Activated CD8-positive, alpha-beta T cell treated with anti-CD3 and anti-CD28 coated beads for 36 hours (primary cell): ENCODE data around the gene ANKRD44. TPM values are rescaled to one million over a fixed set of nuclear protein-coding genes. Genes with fewer than 3 reads are reported as not detected.
"Not testable (repeated sequence)": the region's sequence is repeated elsewhere in the genome, so short reads cannot be mapped to it uniquely, and the experiment has no call there.

Experiments used
- ATAC-seq: fragments of 200-7000 bp; cut with Tn5 transposase; one replicate; pipeline ENCODE4 v1.10.0; 2021; ENCODE audit warnings: mild to moderate bottlenecking, moderate library complexity
- CTCF ChIA-PET: fragments of 350-600 bp; sonication (Branson Sonifier 250); formaldehyde crosslinking; loops from one replicate; lab custom pipeline; 2021; ENCODE audit warnings: antibody characterized with exemption; lab: Charles Lee
- POLR2A ChIA-PET: fragments of 350-600 bp; sonication (Branson Sonifier 250); formaldehyde crosslinking; loops from one replicate; lab custom pipeline; 2021; ENCODE audit warnings: antibody characterized with exemption; lab: Charles Lee
- DNase-seq: peaks from one replicate; pipeline ENCODE4 v3.0.0-alpha.2; 2020
- H3K27ac Mint-ChIP-seq: one replicate; pipeline ENCODE4 v1.8.0; 2021; ENCODE audit warnings: mild to moderate bottlenecking, mixed read lengths
- H3K27me3 Mint-ChIP-seq: one replicate; pipeline ENCODE4 v1.8.0; 2021; ENCODE audit warnings: mixed read lengths
- H3K36me3 Mint-ChIP-seq: one replicate; pipeline ENCODE4 v1.8.0; 2021; ENCODE audit warnings: low read depth, mixed read lengths
- H3K4me1 Mint-ChIP-seq: one replicate; pipeline ENCODE4 v1.8.0; 2021; ENCODE audit warnings: low read depth, mixed read lengths
- H3K4me3 Mint-ChIP-seq: one replicate; pipeline ENCODE4 v1.8.0; 2021; ENCODE audit warnings: mild to moderate bottlenecking, moderate library complexity, mixed read lengths
- H3K9me3 Mint-ChIP-seq: one replicate; pipeline ENCODE4 v1.8.0; 2021; ENCODE audit warnings: mixed read lengths
- CTCF ChIP-seq: fragments of 200-600 bp; IDR thresholded peaks from one replicate; pipeline ENCODE4 v1.8.0; 2022; ENCODE audit warnings: antibody characterized with exemption, mild to moderate bottlenecking
- intact Hi-C: fragments of 100-400 bp; cut with micrococcal nuclease; formaldehyde crosslinking; loops from one replicate; pipeline ENCODE4 v1.10.0; 2022
- total RNA-seq, 2 experiments: library from RNA; stranded (reverse); gene quantifications; one replicate each; pipeline ENCODE4 v1.2.3, GENCODE V29; 2021

ANKRD44 gene
- total RNA-seq, 2 experiments from 2014 or later: 131 to 132 TPM

GRCh38 chr2:197071213-197071612 is 239.4 kb downstream of the ANKRD44 start:
- no peak for DNase-seq
- ChIA-PET CTCF (interaction anchor here (1.2 kb wide), 1 partner anchor 42 kb away, joined by 3 read pairs; no protein-coding TSS in a partner anchor), POLR2A (no interaction called here)
- Mint-ChIP-seq H3K27me3 (no peaks in the 10 kb centered on the region), H3K36me3 (peaks cover 78% of the 10 kb centered on the region), H3K27ac (peak overlapping the region; percentile 88), H3K4me1 (peaks cover 65% of the 10 kb centered on the region), H3K9me3 (peaks cover 11% of the 10 kb centered on the region), H3K4me3 (no peak overlapping the region)
- TF ChIP-seq CTCF: no peak
- intact Hi-C loops: no loop called here
- ATAC-seq: no peak

GRCh38 chr2:197069958-197070357 is 240.6 kb downstream of the ANKRD44 start:
- peaks cover 80% of the 10 kb centered on the region for H3K36me3 Mint-ChIP-seq
- H3K27ac Mint-ChIP-seq: peak overlapping the region; percentile 88
- POLR2A ChIA-PET: no interaction called here

GRCh38 chr2:197062574-197062973 is 248.0 kb downstream of the ANKRD44 start:
- CTCF ChIA-PET, intact Hi-C loops, H3K27ac Mint-ChIP-seq, POLR2A ChIA-PET, H3K9me3 Mint-ChIP-seq, H3K4me3 Mint-ChIP-seq, ATAC-seq, H3K27me3 Mint-ChIP-seq: not testable (repeated sequence)
- Mint-ChIP-seq H3K36me3 (peaks cover 84% of the 10 kb centered on the region), H3K4me1 (peaks cover 46% of the 10 kb centered on the region)
- DNase-seq: peak; percentile 28

More at GRCh38 chr2:197069958-197070357, 240.6 kb downstream of the ANKRD44 start:
- Mint-ChIP-seq H3K4me3 (no peak overlapping the region), H3K4me1 (peaks cover 71% of the 10 kb centered on the region), H3K27me3 (no peaks in the 10 kb centered on the region), H3K9me3 (peaks cover 11% of the 10 kb centered on the region)
- CTCF ChIA-PET: no interaction called here
- TF ChIP-seq CTCF: no peak
- intact Hi-C loops: no loop called here
- ATAC-seq (no peak), DNase-seq (no peak)

GRCh38 chr2:197059477-197059876 is 251.1 kb downstream of the ANKRD44 start:
- DNase-seq: no peak
- TF ChIP-seq CTCF: no peak

GRCh38 chr2:197058777-197059300 is 251.7 kb downstream of the ANKRD44 start:
- peaks cover 37% of the 10 kb centered on the region for H3K4me1 Mint-ChIP-seq
- DNase-seq: no peak
- ChIA-PET CTCF (interaction anchor here (0.7 to 4.5 kb wide), 3 partner anchors 12 to 361 kb away, joined by 3 to 21 read pairs (median 6); no protein-coding TSS in a partner anchor), POLR2A (no interaction called here)
- H3K9me3 Mint-ChIP-seq: peaks cover 21% of the 10 kb centered on the region
- TF ChIP-seq CTCF: no peak
- intact Hi-C loops: no loop called here
- ATAC-seq: no peak
- H3K4me3 Mint-ChIP-seq: no peak overlapping the region
- peaks cover 84% of the 10 kb centered on the region for H3K36me3 Mint-ChIP-seq
- no peak overlapping the region for H3K27ac Mint-ChIP-seq
- H3K27me3 Mint-ChIP-seq: no peaks in the 10 kb centered on the region

More at GRCh38 chr2:197059477-197059876, 251.1 kb downstream of the ANKRD44 start:
- ChIA-PET CTCF (interaction anchor here (4.5 kb wide), 1 partner anchor 16 kb away, joined by 21 read pairs; no protein-coding TSS in a partner anchor), POLR2A (no interaction called here)
- Mint-ChIP-seq H3K4me1 (peaks cover 38% of the 10 kb centered on the region), H3K36me3 (peaks cover 84% of the 10 kb centered on the region), H3K4me3 (no peak overlapping the region), H3K27me3 (no peaks in the 10 kb centered on the region), H3K9me3 (peaks cover 22% of the 10 kb centered on the region), H3K27ac (peak overlapping the region; percentile 47)
- ATAC-seq: no peak
- intact Hi-C loops: no loop called here
